Endothelial cell of umbilical vein (primary cell): ENCODE data around the gene LRP6.

Experiments used
- CTCF ChIP-seq, 2 donors: IDR thresholded peaks; 1 replicate in 1 of 2; 2 replicates in 1 of 2; pipeline ENCODE4 v1.5.1; 2011; ENCODE audit warnings: low read length in 2 of 2, mild to moderate bottlenecking in 2 of 2, moderate library complexity in 2 of 2, control low read depth in 1 of 2, inconsistent platforms in 1 of 2, low read depth in 1 of 2; ENCODE audit not compliant: insufficient read depth in 1 of 2; ENCODE audit errors: extremely low read depth in 1 of 2
- EZH2 ChIP-seq: IDR thresholded peaks from 2 replicates; pipeline ENCODE4 v1.6.1; 2012; ENCODE audit warnings: borderline replicate concordance, low read depth, mild to moderate bottlenecking, moderate library complexity, low read length, inconsistent platforms; ENCODE audit not compliant: severe bottlenecking
- FOS ChIP-seq: IDR thresholded peaks from 2 replicates; pipeline ENCODE4 v1.6.1; 2011; ENCODE audit warnings: mild to moderate bottlenecking, low read length, moderate library complexity, borderline replicate concordance; ENCODE audit not compliant: insufficient read depth
- GATA2 ChIP-seq: IDR thresholded peaks from 2 replicates; pipeline ENCODE4 v1.7.0; 2011; ENCODE audit warnings: low read depth, mild to moderate bottlenecking, moderate library complexity, mixed read lengths, low read length; ENCODE audit not compliant: insufficient read length, insufficient read depth
- JUN ChIP-seq: IDR thresholded peaks from 2 replicates; pipeline ENCODE4 v1.6.1; 2011; ENCODE audit warnings: borderline replicate concordance, low read depth; ENCODE audit not compliant: insufficient read length, insufficient read depth
- POLR2A ChIP-seq: IDR thresholded peaks from 2 replicates; pipeline ENCODE4 v1.6.1; 2012; ENCODE audit warnings: low read depth, mild to moderate bottlenecking, control low read depth, low read length
- POLR2AphosphoS5 ChIP-seq: IDR thresholded peaks from 2 replicates; pipeline ENCODE4 v1.6.1; 2012; ENCODE audit warnings: low read depth, mild to moderate bottlenecking, control low read depth, low read length, moderate library complexity; ENCODE audit not compliant: insufficient read depth

DNA sequence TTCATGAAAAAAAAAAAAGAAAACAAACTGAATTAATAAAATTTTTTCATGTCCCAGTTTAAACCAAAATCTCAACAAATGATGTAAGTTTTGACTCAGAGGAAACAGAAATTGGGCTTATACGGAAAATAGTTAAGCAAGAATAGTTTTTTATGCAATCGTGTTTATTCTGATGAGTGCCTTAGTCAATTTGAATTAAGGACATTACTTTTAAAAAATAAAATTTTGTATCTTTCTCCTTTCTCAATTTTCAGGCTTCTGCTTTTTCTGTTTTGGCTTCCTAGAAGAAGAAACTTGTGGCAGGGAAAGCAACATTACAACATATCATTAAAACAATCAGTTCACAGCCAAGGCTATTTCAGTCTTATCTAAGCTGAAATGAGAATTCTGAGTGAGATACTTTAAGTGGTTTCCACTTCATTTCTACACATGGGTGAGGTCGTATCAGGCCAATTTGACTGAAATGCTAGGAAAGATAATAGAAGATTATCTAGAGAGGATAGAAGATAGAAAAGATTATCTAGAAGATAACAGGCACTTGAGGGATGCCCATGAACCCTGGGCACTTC lies 143.7 kb downstream of the LRP6 start:
- TF ChIP-seq CTCF (IDR thresholded peaks at IDR 0.05; ENCODE audit: extremely low read depth in 1 of 2, insufficient read depth in 1 of 2, low read depth in 1 of 2, low read length in 2 of 2) (no peak), POLR2A (no peak), EZH2 (no peak), FOS (no peak), POLR2AphosphoS5 (no peak), GATA2 (no peak), JUN (no peak)
